ENCODE data around the gene IGFBP7.
"Not testable (repeated sequence)": the region's sequence is repeated elsewhere in the genome, so short reads cannot be mapped to it uniquely, and the experiment has no call there.

IGFBP7 gene

DNA sequence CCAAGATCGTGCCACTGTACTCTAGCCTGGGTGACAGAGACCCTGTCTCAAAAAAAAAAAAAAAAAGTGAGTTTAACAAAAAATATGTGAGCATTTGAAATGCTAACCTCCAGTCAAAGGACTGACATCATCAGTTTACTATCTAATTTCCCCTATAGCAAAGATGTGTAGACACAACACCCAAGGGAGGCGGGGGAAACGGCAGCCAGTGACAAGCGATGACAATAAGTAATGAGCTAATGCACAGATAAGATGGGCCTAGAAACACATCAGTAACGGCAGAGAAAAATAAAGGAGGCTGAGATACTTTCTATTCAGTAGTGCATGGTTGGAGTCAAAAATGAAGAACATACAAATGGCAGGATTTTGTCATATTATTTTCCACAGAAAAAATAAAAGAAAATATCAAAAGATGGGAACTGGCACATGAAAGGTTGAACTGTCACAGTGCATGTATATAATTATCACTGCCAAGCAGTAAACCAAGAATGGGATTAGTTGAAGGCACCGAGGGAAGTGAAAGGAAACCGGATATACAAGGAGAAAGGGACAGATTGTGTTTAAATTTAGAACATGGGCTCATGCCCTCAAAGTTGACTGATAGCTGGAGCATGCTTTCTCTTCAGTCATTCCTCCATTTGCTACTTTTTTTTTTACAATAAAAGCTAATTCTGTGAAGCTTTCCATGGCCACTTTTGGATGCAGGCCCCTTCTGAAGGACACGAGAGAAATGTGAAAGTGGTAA is 41.8 kb downstream of the IGFBP7 start:
- DNase-seq, result no peak

DNA sequence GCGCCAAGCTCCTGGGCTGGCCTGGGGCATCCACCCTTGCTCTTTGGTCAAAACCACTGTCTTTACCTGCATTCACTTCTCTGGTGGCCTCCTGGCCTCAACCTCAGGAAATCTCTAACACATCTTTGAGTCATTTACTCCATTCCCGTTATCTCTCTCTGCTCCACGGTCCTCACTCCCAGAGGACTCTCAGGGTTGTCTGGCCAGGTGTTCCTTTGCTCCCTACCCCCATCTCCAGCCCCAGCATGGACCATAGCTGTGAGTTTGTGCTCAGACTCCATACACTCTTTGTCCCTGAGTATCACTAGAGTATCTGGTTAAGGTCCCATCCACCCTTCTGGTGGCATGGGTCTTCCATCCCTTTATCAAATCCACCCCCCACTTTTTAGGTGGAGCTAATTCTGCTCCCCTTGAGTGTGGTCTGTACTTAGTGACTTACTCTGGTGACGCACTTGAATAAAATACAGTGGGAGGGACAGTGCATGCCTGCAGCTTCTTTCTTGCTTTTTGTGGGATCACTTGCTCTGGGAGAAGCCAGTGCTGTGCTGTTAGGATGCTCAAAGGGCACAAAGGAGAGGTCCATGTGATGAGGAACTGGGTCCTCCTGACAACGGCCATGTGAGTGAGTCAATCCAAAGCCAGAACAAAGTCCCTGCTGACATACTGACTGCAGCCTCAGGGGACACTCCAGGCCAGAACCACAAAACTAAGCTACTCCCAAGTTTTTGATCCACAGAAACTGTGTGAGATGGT is 44.3 kb downstream of the IGFBP7 start:
- no peak for DNase-seq

DNA sequence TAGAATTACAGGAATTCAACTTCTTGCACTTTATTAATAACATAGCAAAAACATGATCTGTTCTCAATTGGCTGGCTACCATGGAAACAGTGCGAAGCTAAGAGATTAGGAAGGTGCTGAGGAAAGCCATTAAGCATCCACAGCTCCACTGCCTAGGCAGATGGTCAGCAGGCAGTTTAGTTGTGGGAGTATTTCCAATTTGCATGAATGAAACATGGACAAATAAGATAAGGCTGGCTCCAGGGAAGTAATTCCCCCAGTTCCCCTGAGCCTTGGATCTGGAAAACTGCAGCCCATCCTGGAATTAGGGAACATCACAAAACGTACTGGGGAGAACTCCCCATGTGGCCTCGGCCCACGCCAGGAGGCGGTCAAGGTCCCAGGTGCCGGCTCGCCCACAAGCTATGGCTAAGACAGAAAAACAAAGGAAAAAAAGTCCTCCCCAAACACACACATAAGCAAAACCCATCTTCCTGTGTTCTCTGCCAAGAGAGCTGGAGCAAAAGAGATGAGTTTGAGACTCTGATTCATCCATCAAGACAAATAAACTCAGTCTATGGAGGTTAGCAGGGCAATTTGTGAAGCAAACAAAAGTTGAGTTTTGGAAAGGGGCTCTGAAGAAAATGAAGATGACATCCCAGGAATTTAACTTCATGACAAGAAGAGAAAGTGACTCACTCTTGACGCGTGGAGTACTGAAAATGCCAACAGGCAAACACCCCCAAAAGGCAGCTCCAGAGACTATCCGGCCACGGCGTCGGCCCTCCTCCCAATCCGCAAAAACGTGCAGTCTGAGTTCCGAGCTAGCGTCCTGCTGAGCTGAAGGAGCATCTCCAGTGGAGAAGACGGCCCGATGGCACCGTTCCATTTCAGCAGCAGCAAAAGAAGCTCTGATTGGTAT is 45.1 kb downstream of the IGFBP7 start:
- no peak for DNase-seq

DNA sequence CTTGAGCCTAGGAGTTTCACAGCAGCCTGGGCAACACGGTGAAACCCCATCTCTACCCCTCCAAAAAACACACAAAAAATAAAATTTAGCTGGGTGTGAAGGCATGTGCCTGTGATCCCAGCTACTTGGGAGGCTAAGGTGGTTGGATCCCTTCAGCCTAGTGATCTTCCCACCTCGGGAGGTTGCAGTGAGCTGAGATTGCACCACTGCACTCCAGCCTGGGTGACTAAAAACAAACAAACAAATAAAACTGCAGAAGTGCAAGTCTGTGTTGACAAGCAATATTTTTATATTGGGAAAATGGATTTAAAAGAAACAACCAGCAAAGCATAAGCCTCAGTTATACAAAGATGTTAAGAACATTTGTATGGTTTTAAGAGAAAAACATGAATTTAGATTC is 46.1 kb downstream of the IGFBP7 start:
- DNase-seq, result no peak

DNA sequence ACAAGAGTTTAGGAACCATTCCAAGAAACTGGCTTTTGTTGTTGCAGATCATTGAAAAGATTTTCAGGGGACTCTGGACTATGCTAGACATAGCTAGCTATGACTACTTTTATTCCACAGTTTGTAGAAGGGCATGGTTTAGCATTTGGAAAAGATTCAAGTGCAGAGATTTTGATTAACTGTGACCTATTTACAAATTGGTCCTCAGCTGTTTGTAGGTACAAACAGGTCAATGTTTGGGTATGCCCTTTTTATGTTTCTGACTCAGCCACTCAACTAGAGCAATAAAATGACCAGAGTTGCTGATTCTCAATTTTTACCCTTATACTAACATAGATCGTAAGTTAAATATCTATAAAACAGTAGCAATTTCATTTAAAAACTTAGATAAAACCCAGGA is 46.7 kb downstream of the IGFBP7 start:
- no peak for DNase-seq

DNA sequence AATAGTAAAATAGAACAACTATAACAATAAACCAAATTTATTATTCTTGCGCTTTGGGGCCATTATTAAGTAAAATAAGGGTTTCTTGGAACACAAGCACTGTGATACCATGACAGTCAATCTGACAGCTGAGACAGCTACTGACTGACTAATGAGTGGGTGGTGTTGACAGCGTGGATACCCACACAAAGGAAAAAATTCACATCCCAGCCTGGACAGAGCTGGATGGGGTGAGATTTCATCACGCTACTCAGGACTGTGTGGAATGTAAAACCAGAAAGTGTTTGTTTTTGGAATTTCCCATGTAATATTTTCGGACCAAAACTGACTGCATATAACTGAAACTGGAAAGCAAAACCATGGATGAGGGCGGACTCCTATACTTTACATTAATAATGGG is 48.8 kb downstream of the IGFBP7 start:
- no peak for DNase-seq

DNA sequence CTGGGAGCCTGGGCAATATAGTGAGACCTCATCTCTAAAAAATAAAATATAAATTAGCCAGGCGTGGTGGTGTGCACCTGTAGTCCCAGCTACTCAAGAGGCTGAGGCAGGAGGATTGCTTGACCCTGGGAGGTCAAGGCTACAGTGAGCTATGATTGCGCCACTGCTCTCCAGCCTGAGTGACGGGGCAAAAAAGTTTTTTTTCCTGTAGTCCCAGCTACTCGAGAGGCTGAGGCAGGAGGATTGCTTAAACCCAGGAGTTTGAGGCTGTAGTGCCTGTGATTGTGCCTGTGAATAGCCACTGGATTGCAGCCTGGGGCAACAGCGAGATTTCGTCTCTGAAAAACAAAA is 49.5 kb downstream of the IGFBP7 start:
- DNase-seq, result not testable (repeated sequence)

DNA sequence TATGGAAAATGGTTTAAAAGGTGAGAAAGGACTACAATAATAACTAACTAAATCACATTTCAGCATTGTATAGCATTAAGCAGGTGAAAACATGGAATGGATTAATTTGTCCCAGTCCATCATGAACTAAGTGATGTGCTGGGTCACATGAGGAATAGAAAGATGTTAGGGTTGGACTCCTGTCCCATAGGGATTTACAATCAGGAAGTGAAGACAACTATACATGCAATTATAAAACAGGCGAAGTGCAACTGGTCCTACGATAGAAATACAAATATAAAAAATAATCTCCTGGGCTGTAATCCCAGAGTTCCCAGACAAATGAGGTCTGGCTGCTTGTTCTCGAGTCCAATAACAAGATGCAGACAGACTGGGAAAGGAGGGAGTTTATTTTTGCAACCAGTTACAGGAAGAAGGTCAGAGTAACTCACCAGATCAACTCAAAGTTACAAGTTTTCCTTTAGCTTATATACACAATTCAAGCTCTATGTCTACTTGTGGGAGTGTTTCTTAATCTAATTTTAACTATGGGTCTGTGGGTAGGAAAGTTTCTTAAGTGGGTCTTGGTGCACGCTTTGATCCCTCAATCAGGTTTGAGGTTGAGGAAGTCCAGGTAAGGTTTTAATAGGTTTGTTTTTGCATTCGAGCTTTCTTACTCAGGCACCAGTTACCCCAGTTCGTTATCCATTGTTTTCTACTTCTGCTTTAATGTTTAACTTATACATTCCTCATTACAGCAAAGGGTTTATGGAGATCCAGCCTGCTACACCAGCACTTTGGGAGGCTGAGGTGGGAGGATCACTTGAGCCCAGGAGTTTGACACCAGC is 50.1 kb downstream of the IGFBP7 start:
- DNase-seq, result no peak

DNA sequence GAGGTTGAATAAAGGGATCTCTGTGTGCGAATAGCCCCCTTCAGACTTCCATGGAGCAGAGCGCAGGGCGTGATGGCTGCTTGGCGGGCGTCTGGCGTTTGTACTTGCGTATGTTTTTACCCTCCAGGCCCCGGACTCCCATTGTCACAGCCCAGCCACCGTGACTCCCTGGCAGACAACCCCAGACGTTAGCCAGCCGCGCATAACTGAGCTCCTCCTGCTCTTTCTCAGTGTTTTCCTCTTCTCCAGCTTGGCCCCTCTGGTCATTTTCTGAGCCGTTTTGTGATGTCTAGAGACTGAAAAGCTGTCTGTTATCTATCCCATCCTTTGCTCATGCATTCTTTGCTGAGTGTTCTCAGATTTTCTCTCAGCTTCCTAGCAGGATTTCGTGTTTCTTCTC is 54.3 kb downstream of the IGFBP7 start:
- DNase-seq, result no peak

DNA sequence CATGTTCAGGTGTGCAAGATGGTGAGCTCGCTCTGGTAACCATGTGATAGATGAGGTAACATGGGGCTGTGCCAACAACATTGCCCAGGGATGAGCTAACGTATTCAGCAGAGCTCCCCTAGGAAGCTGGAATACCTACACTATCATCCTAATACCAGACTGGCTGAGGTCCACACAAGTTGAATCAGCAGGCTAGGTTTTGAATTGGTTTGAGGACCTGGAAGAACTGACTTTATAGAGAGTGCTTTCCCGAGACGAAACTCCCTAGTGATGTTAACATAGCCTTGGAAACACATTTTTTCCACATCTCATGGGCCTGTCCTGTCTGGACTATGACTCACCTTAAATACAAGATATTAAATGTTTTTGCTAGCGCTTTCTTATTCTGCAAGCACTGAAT is 56.7 kb downstream of the IGFBP7 start:
- DNase-seq, result no peak

- DNase-seq, result no peak
Measured at GRCh38 chr4:57051524-57051923, 58.7 kb downstream of the IGFBP7 start.

DNA sequence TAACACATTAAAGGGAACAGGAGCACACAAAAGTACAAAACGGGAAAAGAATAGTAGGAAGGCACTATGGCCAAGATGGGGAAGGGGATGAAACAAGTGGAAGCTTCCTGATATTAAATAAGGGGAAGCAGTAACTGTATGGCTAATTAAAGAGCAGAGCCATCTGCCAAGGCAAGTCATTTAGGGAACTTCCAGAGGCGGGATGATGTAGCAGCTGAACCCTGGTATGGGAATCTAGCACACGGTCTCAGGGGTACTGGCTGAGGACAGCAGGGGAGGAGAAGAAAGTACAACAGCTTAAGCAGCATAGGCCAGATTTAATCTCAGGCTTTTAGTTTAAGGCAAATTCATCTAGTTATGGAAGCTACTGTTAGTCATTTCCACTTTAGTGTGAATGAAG is 59.1 kb downstream of the IGFBP7 start:
- DNase-seq, result no peak

- no peak for DNase-seq
Measured at GRCh38 chr4:57048590-57049304, 61.4 kb downstream of the IGFBP7 start.

GRCh38 chr4:57047046-57047445 is 63.1 kb downstream of the IGFBP7 start:
- DNase-seq, result not testable (repeated sequence)

DNA sequence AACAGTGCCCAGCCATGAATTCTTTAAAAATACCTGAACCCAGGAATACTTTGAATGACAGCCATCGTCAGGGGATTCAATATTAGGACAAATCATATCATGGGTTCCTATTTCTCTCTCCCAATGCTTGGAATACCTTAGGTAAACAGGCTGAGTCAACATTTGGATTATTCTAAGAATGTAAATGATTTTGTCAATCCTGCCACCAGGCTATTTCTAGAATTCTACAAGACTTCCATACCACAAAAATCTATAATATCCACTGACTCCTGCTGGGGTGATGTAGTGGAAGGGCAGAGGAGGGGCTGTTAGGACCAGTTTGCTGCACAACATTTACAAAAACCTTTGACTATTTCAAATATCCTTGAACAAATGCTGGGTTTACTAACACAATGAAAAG is 65.2 kb downstream of the IGFBP7 start:
- no peak for DNase-seq

- DNase-seq, result no peak
Measured at GRCh38 chr4:57044279-57044678, 65.9 kb downstream of the IGFBP7 start.

DNA sequence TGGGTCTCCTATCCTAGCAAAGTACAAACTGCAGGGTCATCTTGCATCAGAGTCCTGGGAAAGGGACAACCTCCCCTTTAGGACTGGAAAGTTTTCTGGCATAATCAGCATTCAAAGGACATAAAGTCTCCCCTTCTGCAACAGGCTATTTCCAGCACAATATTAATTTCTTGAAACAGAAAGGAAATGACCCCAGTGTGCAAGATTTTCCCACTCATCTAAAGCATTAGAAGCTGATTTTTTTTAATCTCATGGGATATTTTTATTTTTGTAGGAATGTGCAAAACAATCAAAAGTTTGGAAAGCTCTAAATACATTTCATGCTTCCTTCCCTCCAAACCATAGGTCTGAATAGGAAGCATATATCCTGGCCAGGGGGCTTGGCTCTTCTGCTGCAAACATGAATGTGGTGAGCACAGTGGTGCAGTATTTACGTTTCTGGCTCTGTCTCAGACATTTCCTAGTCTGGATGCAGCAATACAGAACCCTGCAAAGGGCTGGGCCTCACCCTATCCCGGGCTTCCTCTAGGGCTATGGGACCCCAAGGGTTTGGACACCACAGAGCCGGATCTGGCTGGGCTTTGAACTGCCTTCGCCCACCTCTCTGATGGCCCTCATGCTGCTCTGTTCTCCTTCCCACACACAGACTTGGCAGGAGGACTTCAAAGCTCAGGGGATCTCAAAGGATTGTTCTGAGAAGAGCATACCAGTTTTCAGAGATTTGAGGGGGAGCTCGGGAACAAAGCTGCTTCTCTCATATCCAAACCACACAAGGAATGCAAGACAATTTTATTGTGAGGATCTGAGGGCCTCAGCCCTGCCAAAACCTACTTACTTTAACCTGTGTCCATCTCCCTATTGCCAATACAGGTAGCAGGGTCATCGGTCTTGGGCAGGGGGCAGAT is 66.6 kb downstream of the IGFBP7 start:
- DNase-seq, result no peak

DNA sequence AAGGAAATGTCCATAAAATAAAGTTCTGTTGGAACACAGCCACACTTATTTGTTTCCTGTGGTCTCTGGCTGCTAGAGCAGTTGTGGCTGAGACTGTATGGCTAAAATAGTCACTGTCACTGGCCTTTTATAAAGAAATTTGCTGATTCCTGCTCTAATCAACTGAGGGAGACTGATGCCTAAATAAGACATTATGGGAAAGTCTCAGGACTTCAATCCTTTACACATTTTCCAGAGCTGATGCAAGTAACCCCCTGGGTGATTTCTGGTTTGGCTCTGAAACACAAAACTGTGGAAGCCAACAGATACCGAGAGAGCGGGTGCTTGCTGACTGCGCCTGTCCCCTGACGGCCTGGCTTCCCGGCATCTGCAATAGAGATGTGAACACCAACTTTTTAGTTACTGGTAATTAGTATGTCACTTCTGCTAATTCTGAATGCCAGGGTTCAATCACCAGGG is 67.4 kb downstream of the IGFBP7 start:
- no peak for DNase-seq

GRCh38 chr4:57041020-57041419 is 69.2 kb downstream of the IGFBP7 start:
- DNase-seq, result no peak

GRCh38 chr4:57040510-57040909 is 69.7 kb downstream of the IGFBP7 start:
- DNase-seq, result no peak

GRCh38 chr4:57039345-57039744 is 70.8 kb downstream of the IGFBP7 start:
- DNase-seq, result no peak
